CD4-positive, CD25-positive, alpha-beta regulatory T cell (primary cell): Measurements from ENCODE around the gene ALKBH3. TPM values are rescaled to one million over a fixed set of nuclear protein-coding genes. Genes with fewer than 3 reads are reported as not detected.
A peak's percentile ranks its signal among the peaks of the same experiment; 100 is the strongest.

Experiments used
- ATAC-seq, 2 donors: fragments of 150-1000 bp; cut with Tn5 transposase; one replicate each; pipeline ENCODE4 v1.10.0; 2021; ENCODE audit warnings: low read depth in 2 of 2, moderate number of reproducible peaks in 2 of 2, moderate library complexity in 1 of 2
- DNase-seq, 3 donors: peaks; one replicate each; pipeline versions ENCODE4 v3.0.0 to v3.0.0-alpha.2; 2012 to 2022; ENCODE audit warnings: mixed read lengths in 1 of 3
- H3K27ac ChIP-seq: one replicate; pipeline ENCODE4 v1.7.0; 2013; ENCODE audit warnings: mild to moderate bottlenecking, low read length; ENCODE audit not compliant: insufficient read depth, poor library complexity, severe bottlenecking
- H3K27me3 ChIP-seq: one replicate; pipeline ENCODE4 v1.7.0; 2013; ENCODE audit warnings: low read length; ENCODE audit not compliant: control insufficient read depth, insufficient read depth
- H3K36me3 ChIP-seq: one replicate; pipeline ENCODE4 v1.7.0; 2013; ENCODE audit warnings: mild to moderate bottlenecking, low read length, moderate library complexity; ENCODE audit not compliant: control insufficient read depth, insufficient read depth
- H3K4me1 ChIP-seq: 2 replicates; pipeline ENCODE4 v1.7.0; 2013; ENCODE audit warnings: mild to moderate bottlenecking, low read length; ENCODE audit not compliant: insufficient read depth, control insufficient read depth, poor library complexity, severe bottlenecking
- H3K4me3 ChIP-seq: one replicate; pipeline ENCODE4 v1.7.0; 2013; ENCODE audit warnings: low read depth, mild to moderate bottlenecking, low read length, moderate library complexity
- H3K9me3 ChIP-seq, 2 experiments: 1 replicate in 1 of 2; 2 replicates in 1 of 2; pipeline ENCODE4 v1.7.0; 2013; ENCODE audit warnings: low read length in 2 of 2, mild to moderate bottlenecking in 1 of 2, moderate library complexity in 1 of 2; ENCODE audit not compliant: control insufficient read depth in 2 of 2
- H3K27ac Mint-ChIP-seq, 3 donors: one replicate each; pipeline ENCODE4 v1.8.0; 2020 to 2022; ENCODE audit warnings: mild to moderate bottlenecking in 3 of 3, mixed read lengths in 3 of 3, moderate library complexity in 2 of 3
- H3K27me3 Mint-ChIP-seq: one replicate; pipeline ENCODE4 v1.8.0; 2022; ENCODE audit warnings: mild to moderate bottlenecking, mixed read lengths
- H3K36me3 Mint-ChIP-seq: one replicate; pipeline ENCODE4 v1.8.0; 2020; ENCODE audit warnings: mixed read lengths
- H3K4me1 Mint-ChIP-seq, 4 donors: one replicate each; pipeline ENCODE4 v1.8.0; 2020 to 2022; ENCODE audit warnings: mixed read lengths in 4 of 4, mild to moderate bottlenecking in 1 of 4
- H3K4me3 Mint-ChIP-seq, 4 donors: one replicate each; pipeline ENCODE4 v1.8.0; 2020 to 2022; ENCODE audit warnings: mild to moderate bottlenecking in 4 of 4, mixed read lengths in 4 of 4, moderate library complexity in 3 of 4
- H3K9me3 Mint-ChIP-seq, 7 donors: one replicate each; pipeline ENCODE4 v1.8.0; 2020 to 2022; ENCODE audit warnings: mixed read lengths in 7 of 7, mild to moderate bottlenecking in 3 of 7, moderate library complexity in 2 of 7
- polyA plus RNA-seq, 4 donors: library from polyadenylated mRNA; unstranded; fragments of 300-500 nt; fragmentation: Illumina TruSeq; gene quantifications; one replicate each; pipeline ENCODE4 v1.2.3, GENCODE V29; 2021
- total RNA-seq: library from RNA; stranded (reverse); gene quantifications from one replicate; pipeline ENCODE4 v1.2.3, GENCODE V29; 2022

The ALKBH3 gene
- total and polyA plus RNA-seq, 5 donors from 2014 or later = 17.4 to 49.7 (median 35.4) TPM

DNA sequence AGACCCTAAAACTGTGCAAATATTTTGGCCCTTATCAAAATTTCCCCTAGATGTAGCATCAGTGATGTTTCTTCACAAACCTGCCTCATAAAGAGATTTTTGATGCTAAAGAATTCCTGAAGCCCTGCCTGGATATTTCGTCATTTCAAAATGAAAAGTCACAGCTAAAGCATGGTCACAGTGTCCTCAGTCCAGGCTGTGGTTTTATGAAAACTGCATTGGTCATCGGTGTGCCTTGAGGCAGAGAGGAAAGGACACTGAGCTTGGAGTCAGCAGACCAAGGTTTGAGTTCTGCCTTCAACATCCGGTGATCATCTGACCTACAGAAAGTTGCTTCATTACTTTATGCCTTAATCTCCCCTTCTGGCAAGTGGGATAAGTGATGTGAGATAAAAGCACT, 34.8 kb upstream of the ALKBH3 start:
- H3K9me3 Mint-ChIP-seq = no peaks in the 10 kb centered on the region
- no peaks in the 10 kb centered on the region for H3K4me1 ChIP-seq
- H3K27me3 Mint-ChIP-seq = no peaks in the 10 kb centered on the region
- peaks cover 18% of the 10 kb centered on the region for H3K36me3 Mint-ChIP-seq
- no peaks in the 10 kb centered on the region for H3K27me3 ChIP-seq
- ATAC-seq (no peak), DNase-seq (no peak)
- peaks cover 0 to 6% (median 5%) of the 10 kb centered on the region in 4 donors for H3K4me1 Mint-ChIP-seq
- H3K9me3 ChIP-seq = no peaks in the 10 kb centered on the region
- H3K4me3 Mint-ChIP-seq = no peak overlapping the region
- no peak overlapping the region for H3K27ac ChIP-seq
- no peak overlapping the region for H3K27ac Mint-ChIP-seq
- no peaks in the 10 kb centered on the region for H3K36me3 ChIP-seq
- no peak overlapping the region for H3K4me3 ChIP-seq

- no peaks in the 10 kb centered on the region for H3K27me3 ChIP-seq
- H3K9me3 ChIP-seq = no peaks in the 10 kb centered on the region
- H3K9me3 Mint-ChIP-seq = no peaks in the 10 kb centered on the region
- no peaks in the 10 kb centered on the region for H3K4me1 ChIP-seq
- no peak overlapping the region for H3K4me3 ChIP-seq
- H3K4me3 Mint-ChIP-seq = no peak overlapping the region
- peaks cover 0 to 6% (median 5%) of the 10 kb centered on the region in 4 donors for H3K4me1 Mint-ChIP-seq
- DNase-seq = peak; percentile 10 to 78 (median 49)
- no peaks in the 10 kb centered on the region for H3K36me3 ChIP-seq
- H3K36me3 Mint-ChIP-seq = peaks cover 12% of the 10 kb centered on the region
- no peak overlapping the region for H3K27ac Mint-ChIP-seq
- H3K27me3 Mint-ChIP-seq = no peaks in the 10 kb centered on the region
- no peak overlapping the region for H3K27ac ChIP-seq
- ATAC-seq = peak; percentile 74 to 78
These were observed 28.5 kb upstream of the ALKBH3 start for GRCh38 chr11:43852057-43852636.

DNA sequence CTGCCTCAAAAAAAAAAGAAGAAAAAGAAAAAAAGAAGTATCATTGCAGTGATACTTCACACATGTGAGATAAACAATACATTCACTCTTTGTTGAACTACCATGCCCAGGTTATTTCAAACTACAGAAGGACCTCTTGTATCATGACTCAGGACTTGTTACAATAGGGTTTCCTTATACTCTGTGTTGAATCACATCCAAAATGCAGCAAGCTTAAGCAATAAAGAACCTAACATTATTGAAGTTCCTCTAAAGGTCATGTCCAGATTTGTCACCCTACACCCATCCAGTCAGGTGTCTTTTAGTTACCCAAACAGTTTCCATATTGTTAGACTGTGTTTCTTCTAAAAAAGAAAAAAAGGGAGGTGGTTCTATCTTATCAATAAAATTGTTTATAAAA, 26.9 kb upstream of the ALKBH3 start:
- H3K4me1 Mint-ChIP-seq = peaks cover 0 to 6% (median 4%) of the 10 kb centered on the region in 4 donors
- DNase-seq (no peak), ATAC-seq (no peak)
- Histone ChIP-seq H3K9me3 (no peaks in the 10 kb centered on the region), H3K27me3 (no peaks in the 10 kb centered on the region), H3K4me1 (no peaks in the 10 kb centered on the region), H3K27ac (no peak overlapping the region), H3K4me3 (no peak overlapping the region), H3K36me3 (no peaks in the 10 kb centered on the region)
- H3K9me3 Mint-ChIP-seq = no peaks in the 10 kb centered on the region
- H3K36me3 Mint-ChIP-seq = peaks cover 12% of the 10 kb centered on the region
- H3K4me3 Mint-ChIP-seq = no peak overlapping the region
- no peaks in the 10 kb centered on the region for H3K27me3 Mint-ChIP-seq
- no peak overlapping the region for H3K27ac Mint-ChIP-seq

GRCh38 chr11:43856993-43857392, 23.6 kb upstream of the ALKBH3 start:
- no peak overlapping the region for H3K4me3 ChIP-seq
- H3K36me3 Mint-ChIP-seq = peaks cover 8% of the 10 kb centered on the region
- no peak overlapping the region for H3K4me3 Mint-ChIP-seq
- H3K9me3 Mint-ChIP-seq = peaks cover 0 to 4% (median 0%) of the 10 kb centered on the region in 7 donors
- H3K27me3 ChIP-seq = no peaks in the 10 kb centered on the region
- H3K4me1 Mint-ChIP-seq = no peaks in the 10 kb centered on the region
- DNase-seq = no peak
- no peaks in the 10 kb centered on the region for H3K36me3 ChIP-seq
- peaks cover 5% of the 10 kb centered on the region for H3K27me3 Mint-ChIP-seq
- no peaks in the 10 kb centered on the region for H3K9me3 ChIP-seq
- no peaks in the 10 kb centered on the region for H3K4me1 ChIP-seq
- no peak overlapping the region for H3K27ac Mint-ChIP-seq
- no peak for ATAC-seq
- H3K27ac ChIP-seq = no peak overlapping the region

DNA sequence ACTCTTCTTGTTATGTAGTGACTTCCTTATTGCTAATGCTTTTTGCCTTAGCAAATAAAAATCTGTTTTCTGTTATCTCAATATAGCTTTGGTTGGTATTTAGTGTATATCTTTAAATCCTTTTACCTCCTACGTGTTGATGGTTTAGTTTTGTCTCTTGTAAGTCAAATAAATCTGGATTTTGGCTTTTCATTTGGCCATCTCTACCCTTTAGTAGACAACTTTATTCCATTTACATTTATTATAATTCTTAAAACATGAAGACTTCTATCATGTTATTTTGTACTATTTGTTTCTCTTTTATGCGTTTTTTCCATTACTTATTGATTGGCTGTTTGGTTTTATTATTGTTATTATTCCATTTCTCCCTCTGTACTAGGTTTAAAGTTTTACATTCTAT, 19.5 kb upstream of the ALKBH3 start:
- Histone ChIP-seq H3K27me3 (peaks cover 5% of the 10 kb centered on the region), H3K4me3 (no peak overlapping the region), H3K27ac (no peak overlapping the region), H3K36me3 (no peaks in the 10 kb centered on the region), H3K4me1 (no peaks in the 10 kb centered on the region), H3K9me3 (no peaks in the 10 kb centered on the region)
- peaks cover 22% of the 10 kb centered on the region for H3K27me3 Mint-ChIP-seq
- no peaks in the 10 kb centered on the region for H3K4me1 Mint-ChIP-seq
- peaks cover 0 to 4% (median 2%) of the 10 kb centered on the region in 7 donors for H3K9me3 Mint-ChIP-seq
- DNase-seq = no peak
- no peak for ATAC-seq
- H3K27ac Mint-ChIP-seq = no peak overlapping the region
- H3K4me3 Mint-ChIP-seq = no peak overlapping the region
- no peaks in the 10 kb centered on the region for H3K36me3 Mint-ChIP-seq

DNA sequence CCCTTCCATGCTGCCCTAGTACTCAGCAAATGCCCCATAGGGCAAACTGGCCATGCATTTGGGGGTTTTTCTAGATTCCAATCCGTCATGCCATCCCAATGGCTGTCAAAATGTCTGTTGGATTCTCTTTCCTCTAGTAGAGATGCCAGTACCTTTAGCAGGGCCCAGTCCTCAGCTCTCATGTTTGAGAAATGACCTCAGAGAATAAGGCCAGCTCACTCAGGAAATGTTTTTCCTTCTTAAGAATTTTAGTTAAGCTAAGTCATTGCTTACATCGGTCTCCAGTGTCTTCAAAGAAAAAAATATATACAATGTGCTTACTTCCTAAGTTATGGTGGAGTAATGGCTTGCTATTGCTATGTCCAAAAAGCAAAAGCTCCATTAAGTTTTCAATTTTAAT, 14.1 kb upstream of the ALKBH3 start:
- DNase-seq (no peak), ATAC-seq (no peak)
- Mint-ChIP-seq H3K27me3 (peaks cover 35% of the 10 kb centered on the region), H3K9me3 (peaks cover 0 to 2% (median 1%) of the 10 kb centered on the region in 7 donors), H3K4me1 (peaks cover 8 to 11% (median 10%) of the 10 kb centered on the region in 4 donors), H3K36me3 (no peaks in the 10 kb centered on the region), H3K27ac (no peak overlapping the region), H3K4me3 (no peak overlapping the region)
- peaks cover 11% of the 10 kb centered on the region for H3K4me1 ChIP-seq
- H3K27ac ChIP-seq = no peak overlapping the region
- no peak overlapping the region for H3K4me3 ChIP-seq
- H3K36me3 ChIP-seq = no peaks in the 10 kb centered on the region
- no peaks in the 10 kb centered on the region for H3K9me3 ChIP-seq
- H3K27me3 ChIP-seq = peaks cover 7% of the 10 kb centered on the region

GRCh38 chr11:43866969-43867368, 13.7 kb upstream of the ALKBH3 start:
- ATAC-seq (no peak), DNase-seq (no peak)
- peaks cover 8 to 11% (median 10%) of the 10 kb centered on the region in 4 donors for H3K4me1 Mint-ChIP-seq
- H3K36me3 Mint-ChIP-seq = no peaks in the 10 kb centered on the region
- Histone ChIP-seq H3K36me3 (no peaks in the 10 kb centered on the region), H3K4me3 (no peak overlapping the region), H3K9me3 (no peaks in the 10 kb centered on the region), H3K4me1 (peaks cover 11% of the 10 kb centered on the region), H3K27ac (no peak overlapping the region), H3K27me3 (peaks cover 7% of the 10 kb centered on the region)
- H3K27ac Mint-ChIP-seq = no peak overlapping the region
- peaks cover 39% of the 10 kb centered on the region for H3K27me3 Mint-ChIP-seq
- peaks cover 0 to 2% (median 1%) of the 10 kb centered on the region in 7 donors for H3K9me3 Mint-ChIP-seq
- H3K4me3 Mint-ChIP-seq = no peak overlapping the region
